NT2/D1 (cell line): ENCODE results near the gene ETF1.

ENCODE experiments used
- DNase-seq: peaks from one replicate; pipeline ENCODE4 v3.0.0-alpha.2; 2011; ENCODE audit warnings: low read depth, low spot score
- H3K27me3 ChIP-seq: 2 replicates; pipeline ENCODE4 v1.6.0; 2011; ENCODE audit warnings: mild to moderate bottlenecking; ENCODE audit not compliant: insufficient read length, insufficient read depth
- H3K36me3 ChIP-seq: 2 replicates; pipeline ENCODE4 v1.6.1; 2011; ENCODE audit warnings: mild to moderate bottlenecking, low read length, mixed read lengths; ENCODE audit not compliant: insufficient read depth, insufficient read length
- H3K4me1 ChIP-seq: 2 replicates; pipeline ENCODE4 v1.5.1; 2011; ENCODE audit not compliant: insufficient read depth, insufficient read length
- H3K4me3 ChIP-seq: 2 replicates; pipeline ENCODE4 v1.5.1; 2011; ENCODE audit warnings: low read depth; ENCODE audit not compliant: insufficient read length
- H3K9ac ChIP-seq: 2 replicates; pipeline ENCODE4 v1.6.0; 2011; ENCODE audit warnings: low read depth; ENCODE audit not compliant: insufficient read length
- H3K9me3 ChIP-seq: 2 replicates; pipeline ENCODE4 v1.5.1; 2011; ENCODE audit warnings: mild to moderate bottlenecking, low read length; ENCODE audit not compliant: insufficient read depth
- SUZ12 ChIP-seq: IDR thresholded peaks from 2 replicates; pipeline ENCODE4 v1.6.1; 2011; ENCODE audit not compliant: insufficient read length, insufficient read depth; ENCODE audit errors: extremely low read depth
- YY1 ChIP-seq: IDR thresholded peaks from 2 replicates; pipeline ENCODE4 v1.6.1; 2011; ENCODE audit not compliant: insufficient read length, insufficient read depth
- ZNF274 ChIP-seq: IDR thresholded peaks from 2 replicates; pipeline ENCODE4 v1.6.1; 2011; ENCODE audit warnings: mild to moderate bottlenecking, low read depth, low read length

ETF1 gene

GRCh38 chr5:138569782-138570181, 26.7 kb upstream of the ETF1 start:
- TF ChIP-seq ZNF274: no peak
- no peak for TF ChIP-seq YY1
- no peak for TF ChIP-seq SUZ12
- Histone ChIP-seq H3K9ac (no peak overlapping the region), H3K4me3 (no peak overlapping the region), H3K36me3 (peaks cover 96% of the 10 kb centered on the region), H3K9me3 (no peaks in the 10 kb centered on the region), H3K27me3 (no peaks in the 10 kb centered on the region), H3K4me1 (no peaks in the 10 kb centered on the region)
- DNase-seq: no peak

DNA sequence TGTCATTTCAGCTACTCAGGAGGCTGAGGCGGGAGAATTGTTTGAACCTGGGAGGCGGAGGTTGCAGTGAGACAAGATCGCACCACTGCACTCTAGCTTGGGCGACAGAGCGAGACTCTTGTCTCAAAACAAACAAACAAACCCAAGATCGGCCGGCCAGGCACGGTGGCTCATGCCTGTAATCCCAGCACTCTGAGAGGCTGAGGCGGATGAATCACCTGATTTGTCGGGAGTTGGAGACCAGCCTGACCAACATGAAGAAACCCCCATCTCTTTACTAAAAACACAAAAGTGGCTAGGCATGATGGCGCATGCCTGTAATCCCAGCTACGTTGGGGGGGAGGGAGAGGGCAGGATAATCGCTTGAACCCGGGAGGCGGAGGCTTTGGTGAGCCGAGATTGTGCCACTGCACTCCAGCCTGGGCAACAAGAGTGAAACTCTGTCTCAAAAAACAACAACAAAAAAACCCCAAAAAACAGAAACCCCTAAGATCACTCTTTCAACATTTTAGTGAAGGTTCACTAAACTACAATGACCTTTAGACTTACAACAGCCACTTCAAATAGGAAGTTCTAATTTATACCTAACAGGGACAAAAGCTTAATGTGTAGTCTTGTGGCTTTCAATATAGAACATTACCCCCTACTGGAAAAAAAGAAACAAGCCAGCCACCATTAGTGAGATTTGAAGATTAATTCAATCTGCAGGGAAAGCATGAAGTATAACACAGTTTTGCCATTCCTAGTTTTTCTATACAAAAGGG, 25.2 kb upstream of the ETF1 start:
- Histone ChIP-seq H3K27me3 (no peaks in the 10 kb centered on the region), H3K9ac (no peak overlapping the region), H3K36me3 (peaks cover 98% of the 10 kb centered on the region), H3K4me3 (no peak overlapping the region), H3K4me1 (no peaks in the 10 kb centered on the region), H3K9me3 (no peaks in the 10 kb centered on the region)
- DNase-seq: no peak
- TF ChIP-seq YY1 (no peak), ZNF274 (no peak), SUZ12 (no peak)

- no peak for TF ChIP-seq YY1
- TF ChIP-seq ZNF274: no peak
- no peak for TF ChIP-seq SUZ12
- Histone ChIP-seq H3K9ac (no peak overlapping the region), H3K27me3 (no peaks in the 10 kb centered on the region), H3K4me3 (no peak overlapping the region), H3K9me3 (no peaks in the 10 kb centered on the region), H3K36me3 (peaks cover 92% of the 10 kb centered on the region), H3K4me1 (no peaks in the 10 kb centered on the region)
- no peak for DNase-seq
Measured at GRCh38 chr5:138566792-138567191, 23.8 kb upstream of the ETF1 start.

DNA sequence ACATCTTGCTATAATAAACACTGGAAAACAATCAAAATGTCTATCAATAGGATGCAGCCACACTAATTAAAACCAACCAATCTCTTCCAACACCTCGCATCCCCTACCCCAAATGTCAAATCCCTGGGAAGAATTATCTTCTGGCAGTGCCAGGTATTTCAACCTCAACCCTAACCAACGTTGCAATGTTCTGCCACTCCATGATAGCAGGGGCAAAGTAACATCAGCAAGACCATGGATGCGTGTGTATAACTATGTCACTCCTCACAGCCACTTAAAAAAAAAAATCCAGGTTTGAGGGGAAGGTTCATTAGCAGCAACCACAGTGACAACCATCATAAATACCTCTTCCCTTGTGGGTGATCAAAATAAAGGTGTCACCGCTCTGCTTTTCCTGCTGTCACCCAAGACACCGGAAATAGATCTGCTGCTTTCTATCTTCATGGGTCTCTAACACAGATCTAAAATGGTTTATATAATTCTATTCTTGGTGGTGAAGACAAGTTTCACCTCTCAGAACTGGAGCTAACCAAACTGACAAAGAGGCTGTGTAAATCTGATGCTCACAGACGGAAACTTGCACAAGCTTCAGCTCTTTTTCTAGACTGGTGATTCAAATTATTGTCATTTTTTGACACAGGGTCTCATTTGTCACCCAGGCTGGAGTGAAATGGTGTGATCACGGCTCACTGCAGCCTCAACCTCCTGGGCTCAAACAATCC, 22.2 kb upstream of the ETF1 start:
- H3K27me3 ChIP-seq: no peaks in the 10 kb centered on the region
- H3K9ac ChIP-seq: no peak overlapping the region
- H3K4me1 ChIP-seq: no peaks in the 10 kb centered on the region
- TF ChIP-seq YY1: no peak
- H3K9me3 ChIP-seq: no peaks in the 10 kb centered on the region
- no peak for DNase-seq
- H3K36me3 ChIP-seq: peaks cover 91% of the 10 kb centered on the region
- H3K4me3 ChIP-seq: no peak overlapping the region

- H3K36me3 ChIP-seq: peaks cover 91% of the 10 kb centered on the region
- H3K4me1 ChIP-seq: no peaks in the 10 kb centered on the region
Measured at GRCh38 chr5:138564242-138564641, 21.2 kb upstream of the ETF1 start.

DNA sequence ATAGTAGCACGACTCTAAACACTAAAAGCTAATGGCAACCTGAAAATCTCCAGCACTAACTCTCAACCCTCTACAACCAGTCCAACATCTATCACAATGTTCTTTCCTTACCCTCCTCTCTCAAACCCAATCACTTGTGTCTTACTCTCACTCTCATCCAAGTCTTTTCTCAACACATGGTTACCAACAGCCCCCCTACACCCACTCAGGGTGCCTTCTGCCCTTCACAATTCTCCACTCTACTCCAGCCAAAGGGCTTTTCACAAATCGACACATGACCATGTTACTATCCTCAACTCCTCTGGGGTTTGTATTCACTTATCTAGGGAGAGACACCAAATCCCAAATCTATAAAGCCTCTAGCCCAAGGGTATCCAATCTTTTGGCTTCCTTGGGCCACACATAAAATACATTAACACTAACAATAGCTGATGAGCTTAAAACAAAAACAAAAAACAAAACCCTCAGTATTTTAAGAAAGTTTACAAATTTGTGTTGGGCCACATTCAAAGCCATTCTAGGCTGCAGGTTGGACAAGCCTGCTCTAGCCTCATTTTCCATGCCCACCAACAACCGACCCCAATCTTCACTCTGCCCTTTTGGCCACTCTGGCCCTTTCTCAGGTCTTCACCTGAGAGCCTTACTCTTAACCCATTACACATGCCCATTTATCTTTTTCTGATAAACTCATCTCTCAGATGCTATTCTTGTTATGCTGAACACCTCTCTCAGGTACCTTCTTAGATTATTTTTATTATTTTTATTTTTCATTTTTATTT, 20.5 kb upstream of the ETF1 start:
- TF ChIP-seq SUZ12: no peak
- no peak for TF ChIP-seq ZNF274
- no peak for TF ChIP-seq YY1

More at GRCh38 chr5:138564242-138564641, 21.2 kb upstream of the ETF1 start:
- Histone ChIP-seq H3K4me3 (no peak overlapping the region), H3K27me3 (no peaks in the 10 kb centered on the region), H3K9me3 (no peaks in the 10 kb centered on the region), H3K9ac (no peak overlapping the region)
- no peak for DNase-seq
- no peak for TF ChIP-seq YY1
- no peak for TF ChIP-seq ZNF274

GRCh38 chr5:138560971-138561370, 17.9 kb upstream of the ETF1 start:
- Histone ChIP-seq H3K4me1 (no peaks in the 10 kb centered on the region), H3K36me3 (peaks cover 93% of the 10 kb centered on the region), H3K4me3 (no peak overlapping the region), H3K9ac (no peak overlapping the region), H3K27me3 (no peaks in the 10 kb centered on the region), H3K9me3 (no peaks in the 10 kb centered on the region)
- TF ChIP-seq SUZ12 (no peak), ZNF274 (no peak), YY1 (no peak)
- DNase-seq: no peak

More for the DNA sequence above, 20.5 kb upstream of the ETF1 start:
- DNase-seq: no peak
- no peaks in the 10 kb centered on the region for H3K4me1 ChIP-seq
- H3K27me3 ChIP-seq: no peaks in the 10 kb centered on the region
- H3K9ac ChIP-seq: no peak overlapping the region
- no peak overlapping the region for H3K4me3 ChIP-seq
- peaks cover 92% of the 10 kb centered on the region for H3K36me3 ChIP-seq
- H3K9me3 ChIP-seq: no peaks in the 10 kb centered on the region
